ENCODE results near the gene HMCN2. TPM values are rescaled to one million over a fixed set of nuclear protein-coding genes. Genes with fewer than 3 reads are reported as not detected.

Gene HMCN2
- total RNA-seq, 4 donors from 2014 or later, result 0.68 to 9.2 (median 4.7) TPM

- no peak for TF ChIP-seq CTCF (IDR thresholded peaks at IDR 0.05; ENCODE audit: low read depth)
Measured at GRCh38 chr9:130400870-130401269, 135.3 kb downstream of the HMCN2 start.

GRCh38 chr9:130402243-130402642 lies 136.7 kb downstream of the HMCN2 start:
- no peak for TF ChIP-seq CTCF (IDR thresholded peaks at IDR 0.05; ENCODE audit: low read depth)

- TF ChIP-seq CTCF (IDR thresholded peaks at IDR 0.05; ENCODE audit: low read depth), result no peak
Measured at GRCh38 chr9:130402645-130403440, 137.3 kb downstream of the HMCN2 start.

- TF ChIP-seq CTCF (IDR thresholded peaks at IDR 0.05; ENCODE audit: low read depth), result no peak
Measured at GRCh38 chr9:130405657-130406257, 140.2 kb downstream of the HMCN2 start.

- TF ChIP-seq CTCF (IDR thresholded peaks at IDR 0.05; ENCODE audit: low read depth), result no peak
Measured at GRCh38 chr9:130406278-130406895, 140.8 kb downstream of the HMCN2 start.

GRCh38 chr9:130407916-130408663 lies 142.5 kb downstream of the HMCN2 start:
- no peak for TF ChIP-seq CTCF (IDR thresholded peaks at IDR 0.05; ENCODE audit: low read depth)

GRCh38 chr9:130408669-130409068 lies 143.1 kb downstream of the HMCN2 start:
- TF ChIP-seq CTCF (IDR thresholded peaks at IDR 0.05; ENCODE audit: low read depth), result no peak
